Measurements from ENCODE around the gene STK39.
"Not testable (repeated sequence)": the region's sequence is repeated elsewhere in the genome, so short reads cannot be mapped to it uniquely, and the experiment has no call there.

STK39 gene

DNA sequence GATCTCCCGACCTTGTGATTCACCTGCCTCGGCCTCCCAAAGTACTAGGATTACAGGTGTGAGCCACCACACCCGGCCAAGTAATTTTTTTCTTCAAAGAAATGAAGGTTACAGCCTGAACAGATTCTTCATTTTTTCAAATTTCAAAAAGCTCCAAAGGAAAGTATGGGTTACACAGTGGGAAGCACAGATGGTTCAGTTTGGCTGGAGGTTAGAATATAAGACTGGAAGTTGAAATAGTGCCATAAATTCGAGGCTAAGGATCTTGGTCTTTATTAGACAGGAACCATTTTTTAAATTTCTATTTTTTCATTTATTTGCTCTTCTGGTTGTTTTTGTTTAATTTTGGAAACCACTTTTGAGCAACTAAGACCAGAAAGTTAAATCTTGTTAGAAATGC is 120.0 kb downstream of the STK39 start:
- TF ChIP-seq, protein P1, sequence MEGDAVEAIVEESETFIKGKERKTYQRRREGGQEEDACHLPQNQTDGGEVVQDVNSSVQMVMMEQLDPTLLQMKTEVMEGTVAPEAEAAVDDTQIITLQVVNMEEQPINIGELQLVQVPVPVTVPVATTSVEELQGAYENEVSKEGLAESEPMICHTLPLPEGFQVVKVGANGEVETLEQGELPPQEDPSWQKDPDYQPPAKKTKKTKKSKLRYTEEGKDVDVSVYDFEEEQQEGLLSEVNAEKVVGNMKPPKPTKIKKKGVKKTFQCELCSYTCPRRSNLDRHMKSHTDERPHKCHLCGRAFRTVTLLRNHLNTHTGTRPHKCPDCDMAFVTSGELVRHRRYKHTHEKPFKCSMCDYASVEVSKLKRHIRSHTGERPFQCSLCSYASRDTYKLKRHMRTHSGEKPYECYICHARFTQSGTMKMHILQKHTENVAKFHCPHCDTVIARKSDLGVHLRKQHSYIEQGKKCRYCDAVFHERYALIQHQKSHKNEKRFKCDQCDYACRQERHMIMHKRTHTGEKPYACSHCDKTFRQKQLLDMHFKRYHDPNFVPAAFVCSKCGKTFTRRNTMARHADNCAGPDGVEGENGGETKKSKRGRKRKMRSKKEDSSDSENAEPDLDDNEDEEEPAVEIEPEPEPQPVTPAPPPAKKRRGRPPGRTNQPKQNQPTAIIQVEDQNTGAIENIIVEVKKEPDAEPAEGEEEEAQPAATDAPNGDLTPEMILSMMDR (conservative IDR thresholded peaks at IDR 0.05; ENCODE audit: low read depth, low read length), result no peak
- H3K4me3 ChIP-seq (ENCODE audit: low read length), result no peak overlapping the region
- DNase-seq (ENCODE audit: low read depth), result no peak

DNA sequence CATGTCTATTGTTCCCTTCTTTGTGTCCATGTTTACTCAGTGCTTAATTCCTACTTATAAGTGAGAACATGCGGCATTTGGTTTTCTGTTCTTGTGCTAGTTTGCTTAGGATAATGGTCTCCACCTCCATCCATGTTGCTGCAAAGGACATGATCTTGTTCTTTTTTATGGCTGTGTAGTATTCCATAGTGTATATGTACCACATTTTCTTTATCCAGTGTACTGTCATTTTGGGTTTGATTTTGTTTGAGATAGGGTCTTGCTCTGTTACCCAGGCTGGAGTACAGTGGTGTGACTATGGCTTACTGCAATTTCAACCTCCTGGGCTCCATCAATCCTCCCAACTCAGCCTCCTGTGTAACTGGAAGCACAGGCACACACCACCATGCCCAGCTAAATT is 125.2 kb downstream of the STK39 start:
- not testable (repeated sequence) for DNase-seq (ENCODE audit: low read depth); H3K4me3 ChIP-seq (ENCODE audit: low read length)

DNA sequence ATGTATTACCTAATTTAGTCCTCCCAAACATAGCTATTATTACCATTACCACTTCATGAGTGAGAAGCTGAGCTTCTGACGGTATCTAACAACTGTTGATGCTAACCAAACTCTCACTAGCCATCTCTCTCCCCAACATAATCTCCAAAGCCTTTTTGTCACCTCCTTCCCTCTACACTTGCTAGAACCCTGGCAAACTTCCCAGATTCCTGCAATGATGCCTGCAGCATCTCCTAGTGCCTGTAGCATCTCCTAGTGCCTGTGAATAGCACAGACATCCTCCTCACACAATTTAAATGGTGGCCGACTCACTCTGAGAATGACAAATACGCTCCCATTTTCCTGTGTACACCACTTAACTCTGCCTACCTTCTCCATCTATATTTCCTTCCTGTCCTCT is 126.7 kb downstream of the STK39 start:
- no peak for DNase-seq (ENCODE audit: low read depth)
- no peak overlapping the region for H3K4me3 ChIP-seq (ENCODE audit: low read length)
- TF ChIP-seq, protein P1 (conservative IDR thresholded peaks at IDR 0.05; ENCODE audit: low read depth, low read length), result no peak

DNA sequence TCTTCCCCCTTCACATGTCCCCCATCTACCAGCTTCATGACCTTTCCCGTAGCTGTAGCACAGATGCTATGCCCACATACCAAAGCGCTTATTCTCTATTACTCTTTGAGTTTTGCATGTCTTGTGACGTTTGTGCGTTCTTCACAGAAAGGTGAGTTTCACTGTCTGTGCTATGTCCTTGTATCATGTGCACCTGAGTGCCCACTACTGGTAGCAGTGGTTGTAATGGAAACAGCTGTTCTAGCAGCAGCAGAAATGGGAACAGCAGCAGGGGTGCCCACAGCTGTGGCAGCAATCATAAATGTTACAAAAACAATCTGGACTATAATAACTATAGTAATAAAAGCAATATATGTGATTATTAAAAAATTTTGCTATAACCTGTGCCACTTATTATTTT is 127.1 kb downstream of the STK39 start:
- TF ChIP-seq, protein P1 (conservative IDR thresholded peaks at IDR 0.05; ENCODE audit: low read depth, low read length), result no peak
- no peak overlapping the region for H3K4me3 ChIP-seq (ENCODE audit: low read length)
- DNase-seq (ENCODE audit: low read depth), result no peak

DNA sequence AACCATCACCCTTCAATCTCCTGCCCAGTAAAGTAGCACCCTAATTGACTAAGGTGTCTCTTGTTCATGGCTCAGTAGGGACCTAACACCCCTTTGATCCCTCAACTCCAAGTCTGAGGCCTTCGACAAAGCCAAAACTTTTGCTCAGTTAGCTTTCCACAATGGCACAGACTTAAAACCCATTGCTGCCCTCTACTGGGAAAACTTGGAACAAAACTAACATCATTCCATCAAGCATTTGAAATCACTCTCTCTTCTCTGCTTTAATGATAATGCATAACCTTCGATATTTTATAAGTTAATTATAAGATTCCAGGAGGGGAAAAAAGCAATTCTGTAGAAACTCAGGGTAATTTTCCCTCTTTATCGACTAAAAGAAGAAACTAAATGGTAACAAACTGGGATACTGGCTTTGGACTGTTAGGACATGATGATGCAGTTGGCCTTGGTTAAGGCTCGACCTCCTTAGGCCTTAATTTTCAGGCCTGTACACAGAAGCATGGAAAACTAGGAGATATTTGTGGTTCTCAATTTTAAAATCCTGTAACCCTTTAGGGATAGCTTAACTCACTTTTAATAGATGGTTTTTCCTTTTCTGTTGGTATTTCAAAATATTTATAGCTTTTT is 127.8 kb downstream of the STK39 start:
- peak; percentile 16 for DNase-seq (ENCODE audit: low read depth)
- H3K4me3 ChIP-seq (ENCODE audit: low read length), result no peak overlapping the region
- TF ChIP-seq, protein P1 (conservative IDR thresholded peaks at IDR 0.05; ENCODE audit: low read depth, low read length), result peak; percentile 68

DNA sequence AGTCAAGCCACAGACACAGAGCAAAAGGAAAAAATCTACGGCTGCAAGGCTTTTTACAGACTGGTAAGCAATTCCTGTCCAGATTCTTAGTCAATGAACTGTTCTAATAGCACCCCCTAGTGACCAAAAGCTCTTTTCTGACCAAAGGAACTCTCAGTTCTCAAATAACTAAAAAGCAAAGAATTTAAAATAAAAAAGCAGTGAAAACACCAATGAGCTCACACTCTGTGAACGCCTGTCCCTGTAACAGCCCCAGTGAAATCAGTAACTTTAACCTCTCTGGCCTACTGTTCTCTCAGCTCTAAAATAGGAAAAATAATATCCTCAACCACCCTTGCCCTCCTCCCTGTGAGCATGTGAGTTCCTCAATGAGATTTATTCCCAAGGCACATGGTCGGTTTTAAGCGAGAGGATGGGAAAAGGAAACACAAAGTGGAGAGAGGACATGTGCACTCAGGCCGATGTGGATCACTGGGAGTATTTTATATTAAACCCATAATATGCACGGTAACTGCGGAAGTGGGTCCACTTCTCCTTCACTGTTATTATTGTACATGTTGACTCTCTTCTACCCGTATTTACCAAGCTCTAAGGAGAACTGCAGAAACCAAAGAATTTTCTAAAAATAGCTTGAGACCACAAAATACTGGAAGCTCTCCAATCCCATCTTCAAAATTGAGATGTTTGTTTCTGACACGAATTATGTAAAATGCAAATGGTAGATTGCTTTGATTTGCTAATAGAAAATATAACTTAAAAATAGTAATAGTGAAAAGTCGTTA is 128.5 kb downstream of the STK39 start:
- peak; percentile 38 for DNase-seq (ENCODE audit: low read depth)
- H3K4me3 ChIP-seq (ENCODE audit: low read length), result no peak overlapping the region
- TF ChIP-seq, protein P1 (conservative IDR thresholded peaks at IDR 0.05; ENCODE audit: low read depth, low read length), result peak; percentile 67

DNA sequence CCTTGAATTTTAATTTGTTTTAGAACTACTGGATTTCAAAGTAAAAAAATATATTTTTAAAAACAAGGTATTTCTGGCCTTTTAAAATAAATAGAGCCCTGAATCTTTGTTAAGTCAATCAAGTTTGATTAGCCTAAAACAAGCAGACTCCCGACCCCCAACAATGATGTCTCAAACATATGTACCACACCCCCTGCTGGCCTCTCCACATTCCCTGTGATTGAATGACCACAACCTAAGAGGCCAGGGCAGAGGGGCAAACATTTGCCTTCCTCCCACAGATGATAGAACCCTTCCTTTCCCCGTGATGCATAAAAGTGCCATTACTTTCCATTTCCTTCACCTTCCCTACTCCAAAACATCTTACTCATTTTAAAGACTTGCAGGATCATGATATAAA is 130.9 kb downstream of the STK39 start:
- no peak for DNase-seq (ENCODE audit: low read depth)
- no peak overlapping the region for H3K4me3 ChIP-seq (ENCODE audit: low read length)
- TF ChIP-seq, protein P1 (conservative IDR thresholded peaks at IDR 0.05; ENCODE audit: low read depth, low read length), result peak; percentile 44

All from retinal pigment epithelial cell (primary cell).